K562 (cell line): ENCODE data around the gene SURF6. TPM values are rescaled to one million over a fixed set of nuclear protein-coding genes. Genes with fewer than 3 reads are reported as not detected.
"Not testable (repeated sequence)": the region's sequence is repeated elsewhere in the genome, so short reads cannot be mapped to it uniquely, and the experiment has no call there.

Experiments
- ATAC-seq: fragments of 200-7000 bp; cut with Tn5 transposase; 3 replicates; pipeline ENCODE4 v1.9.1; 2020; ENCODE audit warnings: moderate library complexity
- BruUV-seq: library from RNA; stranded (reverse); fragments of 400-500 nt; replicated peaks from 2 replicates; lab custom pipeline; 2021; lab: Mats Ljungman, UMichigan
- CTCF ChIA-PET: fragments of 300-600 bp; formaldehyde crosslinking; extraction: SDS; loops from one replicate; lab custom pipeline; 2021; ENCODE audit warnings: low intra/inter-chr PET ratio; lab: Yijun Ruan, JAX
- POLR2A ChIA-PET: fragments of 300-600, 350-650 bp; sonication (Branson Sonifier 250); formaldehyde crosslinking; extraction: SDS; loops from one replicate; lab custom pipeline; 2021; ENCODE audit warnings: antibody characterized with exemption, inconsistent platforms; lab: Yijun Ruan, JAX
- DNase-seq, 4 experiments: peaks; one replicate each; pipeline versions ENCODE4 v3.0.0 to v3.0.0-alpha.2; 2011 to 2018; ENCODE audit warnings: low spot score in 3 of 4, mixed read lengths in 3 of 4; ENCODE audit errors: extremely low read depth in 1 of 4
- FAIRE-seq: peaks from 2 replicates; lab custom pipeline; 2011; peaks lifted over from hg19 to GRCh38; lab: Jason Lieb, UNC
- H2AFZ ChIP-seq: 2 replicates; pipeline ENCODE4 v1.6.0; 2011; ENCODE audit warnings: low read depth, low read length, control low read depth, inconsistent platforms
- H3K27ac ChIP-seq: fragments of 200-600 bp; 3 replicates; pipeline ENCODE4 v1.8.0; 2011; ENCODE audit warnings: low read depth, mild to moderate bottlenecking, control low read depth, inconsistent platforms, low read length, moderate library complexity, mixed read lengths; ENCODE audit errors: extremely low read depth
- H3K27me3 ChIP-seq, 2 experiments: fragments of 300-600 bp in 1 of 2; 2 replicates in 1 of 2; 3 replicates in 1 of 2; pipeline versions ENCODE4 v1.6.0 to v1.8.0; 2011; ENCODE audit warnings: inconsistent platforms in 2 of 2, low read length in 2 of 2, mild to moderate bottlenecking in 1 of 2, mixed read lengths in 1 of 2, moderate library complexity in 1 of 2; ENCODE audit not compliant: control insufficient read depth in 2 of 2, insufficient read depth in 2 of 2
- H3K36me3 ChIP-seq: fragments of 300-600 bp; 3 replicates; pipeline ENCODE4 v1.8.0; 2011; ENCODE audit warnings: mild to moderate bottlenecking, low read length, inconsistent platforms; ENCODE audit not compliant: control insufficient read depth, insufficient read depth
- H3K4me1 ChIP-seq, 2 experiments: fragments of 200-600 bp in 1 of 2; replicated peaks in 1 of 2; 2 replicates in 1 of 2; 3 replicates in 1 of 2; pipeline versions ENCODE4 v1.5.1 to v1.8.0; 2011; ENCODE audit warnings: inconsistent platforms in 2 of 2, low read length in 2 of 2, mild to moderate bottlenecking in 1 of 2, mixed read lengths in 1 of 2, moderate library complexity in 1 of 2; ENCODE audit not compliant: control insufficient read depth in 2 of 2, insufficient read depth in 2 of 2
- H3K4me2 ChIP-seq: 2 replicates; pipeline ENCODE4 v1.6.1; 2011; ENCODE audit warnings: low read length, control low read depth, inconsistent platforms, mixed read lengths; ENCODE audit not compliant: insufficient read depth
- H3K4me3 ChIP-seq: fragments of 200-600 bp; sonication (generic), shearing (Covaris generic); 2 replicates; pipeline ENCODE4 v1.5.1; 2016; ENCODE audit warnings: control low read depth, inconsistent platforms
- H3K79me2 ChIP-seq: fragments of 200-600 bp; 3 replicates; pipeline ENCODE4 v1.8.0; 2011; ENCODE audit warnings: low read length, inconsistent platforms; ENCODE audit not compliant: control insufficient read depth, insufficient read depth
- H3K9ac ChIP-seq, 2 experiments: 2 replicates each; pipeline versions ENCODE4 v1.6.0 to v1.6.1; 2011; ENCODE audit warnings: low read depth in 2 of 2, low read length in 2 of 2, control low read depth in 1 of 2, inconsistent platforms in 1 of 2, mild to moderate bottlenecking in 1 of 2, mixed read lengths in 1 of 2; ENCODE audit not compliant: insufficient read depth in 1 of 2
- H3K9me1 ChIP-seq: one replicate; pipeline ENCODE4 v1.6.0; 2011; ENCODE audit warnings: inconsistent platforms, mild to moderate bottlenecking, low read length, moderate library complexity; ENCODE audit not compliant: control insufficient read depth, insufficient read depth
- H3K9me3 ChIP-seq: replicated peaks from 2 replicates; pipeline ENCODE4 v1.5.1; 2011; ENCODE audit warnings: low read depth, low read length, inconsistent platforms; ENCODE audit not compliant: control insufficient read depth, insufficient read depth
- H4K20me1 ChIP-seq: replicated peaks from 2 replicates; pipeline ENCODE4 v1.6.1; 2011; ENCODE audit warnings: low read length, inconsistent platforms, mixed read lengths; ENCODE audit not compliant: control insufficient read depth, insufficient read depth
- BDP1 ChIP-seq: IDR thresholded peaks from 3 replicates; pipeline ENCODE4 v1.6.1; 2011; ENCODE audit not compliant: insufficient read length, insufficient read depth
- BRF1 ChIP-seq: IDR thresholded peaks from 3 replicates; pipeline ENCODE4 v1.6.1; 2011; ENCODE audit warnings: borderline replicate concordance, mild to moderate bottlenecking; ENCODE audit not compliant: insufficient read length; ENCODE audit errors: extremely low read depth
- C11orf30 ChIP-seq: fragments of 450-650 bp; IDR thresholded peaks from 2 replicates; pipeline ENCODE4 v1.6.1; 2016; ENCODE audit warnings: low read depth, mild to moderate bottlenecking
- DIDO1 ChIP-seq: fragments of 450-650 bp; IDR thresholded peaks from 2 replicates; pipeline ENCODE4 v1.6.1; 2016; ENCODE audit warnings: low read depth, missing biosample characterization, missing genetic modification characterization
- RNF219 ChIP-seq: fragments of 250-450 bp; sonication (Bioruptor Pico); IDR thresholded peaks from 2 replicates; pipeline ENCODE4 v1.5.0; 2022; ENCODE audit warnings: mild to moderate bottlenecking
- ZNF347 ChIP-seq: fragments of 450-650 bp; formaldehyde crosslinking; IDR thresholded peaks from 2 replicates; pipeline ENCODE4 v1.4.0; 2020; ENCODE audit warnings: low read depth, mild to moderate bottlenecking, moderate library complexity
- whole genome bisulfite sequencing: fragments of 100-300 bp; shearing (Covaris generic); methylation state at CpG from one replicate; pipeline ENCODE4 v1.1.6; 2016; ENCODE audit warnings: low coverage, mixed read lengths; ENCODE audit not compliant: insufficient coverage; ENCODE audit errors: missing lambda C conversion rate; 5-methylcytosine and 5-hydroxymethylcytosine counted together
- in situ Hi-C: fragments of 300-500 bp; cut with MboI; formaldehyde crosslinking; loops from 4 replicates; pipeline ENCODE4 v1.15.0; 2018; ENCODE audit warnings: inconsistent platforms, mixed read lengths
- intact Hi-C: fragments of 100-400 bp; cut with micrococcal nuclease; formaldehyde crosslinking; loops from 2 replicates; pipeline ENCODE4 v1.14.2; 2022
- polyA plus RNA-seq, 8 experiments: library from polyadenylated mRNA; depleted of rRNA in 4 of 8; stranded (reverse) in 5 of 8; unstranded in 3 of 8; fragments of >200 nt; fragmentation: Nextera tagmentation in 2 of 8; fragmentation: Illumina TruSeq in 1 of 8; extraction: Ambion mirVana in 2 of 8; extraction: Trizol in 1 of 8; gene quantifications; 2 replicates each; pipeline versions ENCODE4 v1.2.1 to v1.2.3, GENCODE V29; 2011 to 2014; ENCODE audit warnings: inconsistent platforms in 1 of 8, missing spikeins in 1 of 8
- total RNA-seq, 7 experiments: library from RNA; depleted of rRNA in 6 of 7; stranded (reverse); fragments of >200 nt in 6 of 7; fragmentation: Illumina TruSeq in 2 of 7; extraction: Trizol in 2 of 7; gene quantifications; 2 replicates each; pipeline versions ENCODE4 v1.2.1 to v1.2.3, GENCODE V29; 2011 to 2021; ENCODE audit warnings: low replicate concordance in 1 of 7

Gene SURF6
- total and polyA plus RNA-seq, 9 of the 15 experiments (the other 6 are each of a cell fraction or from before 2014, with no cell fraction given), result 1.4 to 68.3 (median 14.7) TPM

GRCh38 chr9:133320421-133320881, 15.5 kb downstream of the SURF6 start (continued):
- TF ChIP-seq DIDO1 (tag), result no peak

- H3K36me3 ChIP-seq, H3K9ac ChIP-seq, intact Hi-C loops, H3K9me1 ChIP-seq, H3K79me2 ChIP-seq, H2AFZ ChIP-seq, H3K27me3 ChIP-seq, ATAC-seq, CTCF ChIA-PET, BruUV-seq, FAIRE-seq, H3K9me3 ChIP-seq, H3K27ac ChIP-seq, POLR2A ChIA-PET, H3K4me2 ChIP-seq, H4K20me1 ChIP-seq, H3K4me1 ChIP-seq, H3K4me3 ChIP-seq: not testable (repeated sequence)
- in situ Hi-C loops, result loop anchor here (5.0 kb wide), 1 partner anchor 90 kb away; no protein-coding TSS in a partner anchor
- peak in 1 of 4 experiments; percentile 3 for DNase-seq
- 0% methylated on average over 2 of the region's 13 CpGs for WGBS
Observed at GRCh38 chr9:133317551-133317950, 18.4 kb downstream of the SURF6 start.

GRCh38 chr9:133315997-133316396, 20.0 kb downstream of the SURF6 start:
- no peak for FAIRE-seq
- DNase-seq, result no peak
- no peak for ATAC-seq
- BruUV-seq, result no TSS peak
- Histone ChIP-seq H3K4me2 (no peak overlapping the region), H3K27ac (no peak overlapping the region), H3K36me3 (no peaks in the 10 kb centered on the region), H3K9me1 (no peaks in the 10 kb centered on the region), H4K20me1 (no peaks in the 10 kb centered on the region), H2AFZ (no peak overlapping the region), H3K4me1 (peaks cover 0 to 5% of the 10 kb centered on the region in 2 experiments; a peak in 2 of 5 replicates), H3K9me3 (no peaks in the 10 kb centered on the region), H3K79me2 (no peaks in the 10 kb centered on the region), H3K27me3 (no peaks in the 10 kb centered on the region), H3K9ac (no peak overlapping the region), H3K4me3 (no peak overlapping the region)
- ChIA-PET POLR2A (no interaction called here), CTCF (no interaction called here)
- in situ Hi-C loops, result loop anchor here (5.0 kb wide), 1 partner anchor 89 kb away; no protein-coding TSS in a partner anchor
- intact Hi-C loops, result no loop called here
- WGBS, result 46% methylated on average over 2 of the region's 2 CpGs
- TF ChIP-seq RNF219 (CRISPR knock-in tag), result no peak
- TF ChIP-seq BRF1, result no peak
- no peak for TF ChIP-seq ZNF347 (CRISPR knock-in tag)
- TF ChIP-seq C11orf30, result no peak
- TF ChIP-seq BDP1, result no peak
